Stimulated activated CD8-positive, alpha-beta memory T cell treated with anti-CD3 and anti-CD28 coated beads, Interleukin-4, amount 100 ng/mL, for 48 hours (primary cell): ENCODE results near the gene ERGIC3.
"Not testable (repeated sequence)": the region's sequence is repeated elsewhere in the genome, so short reads cannot be mapped to it uniquely, and the experiment has no call there.

Experiments
- DNase-seq: peaks from one replicate; pipeline ENCODE4 v3.0.0-alpha.2; 2020

Gene ERGIC3

DNA sequence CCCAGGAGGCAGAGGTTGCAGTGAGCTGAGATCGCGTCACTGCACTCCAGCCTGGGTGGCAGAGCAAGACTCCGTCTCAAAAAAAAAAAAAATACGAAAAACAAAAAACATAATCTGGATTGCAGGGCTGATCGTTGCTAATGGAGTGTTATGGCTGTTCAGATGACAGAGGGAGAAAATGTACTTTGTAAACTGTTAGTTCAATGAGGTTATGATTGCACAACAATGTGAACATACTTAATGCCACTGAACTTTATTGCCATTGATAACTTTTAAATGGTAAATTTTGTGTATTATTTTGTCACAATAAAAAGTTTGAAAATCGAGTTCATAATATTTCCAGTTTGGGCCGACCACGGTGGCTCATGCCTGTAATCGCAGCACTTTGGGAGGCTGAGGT lies 22.9 kb upstream of the ERGIC3 start:
- no peak for DNase-seq

DNA sequence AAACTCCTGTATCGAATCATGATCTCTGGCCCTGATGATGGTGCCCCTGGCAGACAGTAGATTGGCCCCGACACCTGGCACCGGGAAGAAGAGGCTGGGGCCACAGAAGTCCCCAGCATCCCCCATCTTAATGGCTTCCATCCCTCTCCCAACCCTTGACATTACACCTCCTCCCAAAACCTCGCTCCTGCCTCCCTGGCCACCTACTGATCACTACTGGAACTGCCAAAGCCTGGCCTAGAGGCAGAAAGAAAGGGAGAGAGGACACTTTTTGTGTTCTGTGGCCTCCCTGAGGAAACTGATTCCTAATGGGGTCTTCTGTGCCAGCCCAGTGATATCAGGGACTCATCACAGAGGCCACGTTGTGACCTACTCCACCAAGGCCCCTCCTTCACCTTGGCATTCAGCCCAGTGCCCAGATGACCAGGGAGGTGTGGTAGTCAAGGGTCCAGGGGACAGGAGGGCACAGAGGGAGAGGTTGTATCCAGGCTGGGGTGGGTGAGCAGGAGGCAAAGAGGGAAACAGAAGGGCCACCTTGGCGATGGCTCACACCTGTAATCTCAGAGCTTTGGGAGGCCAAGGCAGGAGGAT lies 18.5 kb upstream of the ERGIC3 start:
- DNase-seq, result peak; percentile 55

DNA sequence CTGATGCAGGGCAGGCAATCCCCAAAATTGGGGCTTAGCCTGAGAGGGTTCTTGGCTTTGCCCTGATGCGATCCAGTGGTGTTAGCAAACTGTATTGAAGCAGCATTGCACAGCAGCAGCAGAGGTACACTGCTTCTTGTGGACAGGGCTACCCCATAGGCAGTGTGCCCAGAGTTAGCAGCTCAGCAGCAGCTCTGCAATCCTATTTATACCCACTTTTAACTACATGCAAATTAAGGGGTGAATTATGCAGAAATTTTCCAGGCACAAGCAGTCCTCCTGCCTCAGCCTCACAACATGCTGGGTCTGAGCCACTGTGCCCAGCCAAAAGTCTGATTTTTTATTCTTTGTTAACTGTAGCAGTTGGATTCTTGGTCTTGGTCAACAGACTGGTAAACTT lies 16.2 kb upstream of the ERGIC3 start:
- DNase-seq, result no peak

GRCh38 chr20:35527122-35527769 lies 14.6 kb upstream of the ERGIC3 start:
- no peak for DNase-seq

DNA sequence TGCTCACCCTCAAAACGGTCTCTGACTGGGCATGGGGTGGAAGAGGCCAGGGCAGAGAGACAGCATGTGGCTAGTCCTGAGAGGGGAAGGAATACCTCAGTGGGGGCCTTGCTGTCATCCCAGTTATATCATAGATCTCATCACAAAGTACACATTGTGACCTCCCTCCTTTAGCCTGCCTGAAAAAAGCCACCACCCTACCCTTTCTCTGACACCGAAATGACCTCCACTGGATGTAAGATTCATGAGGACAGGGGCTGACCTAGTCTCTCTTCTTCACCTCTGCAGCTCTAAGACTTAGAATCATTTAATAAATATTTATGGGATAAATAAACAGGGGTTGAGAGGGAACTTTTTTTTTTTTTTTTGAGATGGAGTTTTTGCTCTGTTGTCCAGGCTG lies 12.3 kb upstream of the ERGIC3 start, which contains the start of gene C20orf173:
C20orf173 (minus strand) TSS at position 101 of the 400 bp plus-strand sequence. CDS start 279 bp downstream, outside the sequence.
- no peak for DNase-seq

- DNase-seq, result peak; percentile 30
These were observed 2.1 kb upstream of the ERGIC3 start for GRCh38 chr20:35539756-35540212.

DNA sequence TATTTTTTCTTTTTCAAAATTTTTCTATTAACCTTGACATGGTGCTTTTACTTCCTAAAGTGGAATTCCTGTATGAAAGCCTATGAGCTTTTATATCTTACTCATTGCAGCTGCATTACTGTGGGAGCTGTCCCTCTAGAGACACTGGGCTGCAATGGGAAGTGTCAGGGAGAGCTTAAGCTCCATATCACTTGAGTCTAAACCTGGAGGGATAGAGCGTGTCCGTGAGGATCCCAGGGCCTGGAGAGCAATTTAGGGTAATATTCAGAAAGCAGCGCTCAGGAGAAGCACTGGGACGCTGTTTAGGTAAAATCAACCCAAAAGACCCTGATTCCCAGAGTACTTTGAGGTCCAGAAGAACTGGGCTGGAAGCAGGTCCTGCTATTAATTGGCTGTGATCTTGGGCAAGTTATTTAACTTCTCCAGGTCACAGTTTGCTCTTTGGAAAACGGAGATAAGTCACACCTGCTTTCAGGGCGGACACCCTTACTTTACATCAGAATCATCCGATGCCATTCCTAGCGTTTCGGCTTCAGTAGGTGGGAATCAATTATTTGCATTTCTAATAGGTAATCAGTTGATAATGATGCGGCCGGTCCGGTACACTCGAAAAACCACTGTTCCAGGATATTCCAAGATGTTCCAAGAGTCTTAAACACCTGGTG lies 628 bp upstream of the ERGIC3 start:
- no peak for DNase-seq

DNA sequence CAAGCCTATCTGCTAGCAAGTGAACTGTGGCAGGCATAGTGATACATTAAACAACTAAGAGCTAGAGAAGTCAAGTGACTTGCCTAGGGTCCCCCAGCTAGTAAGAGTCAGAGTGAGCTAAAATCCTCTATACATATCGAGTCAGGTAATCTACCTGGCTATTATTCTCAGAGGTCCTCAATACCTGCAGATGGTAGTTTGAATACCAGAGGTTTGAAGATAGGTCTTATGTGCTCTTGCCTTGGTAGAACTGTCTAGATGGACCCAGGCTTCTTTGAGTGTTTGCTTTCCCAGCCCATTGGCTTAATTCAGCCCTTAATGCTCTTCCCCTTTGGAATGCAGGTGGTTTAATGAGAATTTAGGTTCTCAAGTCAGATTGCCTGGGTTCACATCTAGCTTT lies 1.1 kb downstream of the ERGIC3 start:
- no peak for DNase-seq

GRCh38 chr20:35544436-35544835 lies 2.6 kb downstream of the ERGIC3 start:
- no peak for DNase-seq

DNA sequence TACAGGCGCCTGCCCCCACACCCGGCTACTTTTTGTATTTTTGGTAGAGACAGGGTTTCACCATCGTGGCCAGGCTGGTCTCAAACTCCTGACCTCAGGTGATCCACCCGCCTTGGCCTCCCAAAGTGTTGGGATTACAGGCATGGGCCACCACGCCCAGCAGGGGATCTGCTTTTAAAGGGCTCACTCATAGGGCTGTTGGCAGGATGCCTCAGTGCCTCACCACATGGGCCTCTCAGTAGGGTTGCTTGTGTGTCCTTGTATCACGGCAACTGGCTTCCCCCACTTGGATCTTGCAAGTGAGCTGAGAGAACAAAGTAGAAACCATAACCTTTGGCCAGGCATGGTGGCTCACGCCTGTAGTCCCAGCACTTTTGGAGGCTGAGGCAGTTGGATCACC lies 3.1 kb downstream of the ERGIC3 start:
- DNase-seq, result not testable (repeated sequence)

GRCh38 chr20:35546127-35546526 lies 4.2 kb downstream of the ERGIC3 start:
- DNase-seq, result no peak

DNA sequence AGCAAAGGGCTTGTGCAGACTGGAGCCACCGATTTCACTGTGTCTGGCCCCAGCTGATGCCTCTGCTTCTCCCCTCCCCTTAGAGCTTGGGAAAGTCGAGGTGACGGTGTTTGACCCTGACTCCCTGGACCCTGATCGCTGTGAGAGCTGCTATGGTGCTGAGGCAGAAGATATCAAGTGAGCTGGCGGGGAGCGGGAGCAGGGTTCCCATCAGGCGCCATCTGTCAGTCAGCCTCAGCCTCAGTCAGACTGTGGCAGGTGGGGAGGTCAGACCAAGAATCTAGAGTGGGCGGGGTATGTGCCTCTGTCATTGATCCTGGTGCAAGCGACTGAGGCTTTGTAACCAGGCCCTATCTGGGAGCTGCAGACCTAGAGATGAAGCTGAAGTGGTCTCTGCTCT lies 5.5 kb downstream of the ERGIC3 start:
- no peak for DNase-seq

- DNase-seq, result no peak
These were observed 9.6 kb downstream of the ERGIC3 start for GRCh38 chr20:35551503-35551902.

GRCh38 chr20:35552914-35553313 lies 11.0 kb downstream of the ERGIC3 start:
- DNase-seq, result no peak

DNA sequence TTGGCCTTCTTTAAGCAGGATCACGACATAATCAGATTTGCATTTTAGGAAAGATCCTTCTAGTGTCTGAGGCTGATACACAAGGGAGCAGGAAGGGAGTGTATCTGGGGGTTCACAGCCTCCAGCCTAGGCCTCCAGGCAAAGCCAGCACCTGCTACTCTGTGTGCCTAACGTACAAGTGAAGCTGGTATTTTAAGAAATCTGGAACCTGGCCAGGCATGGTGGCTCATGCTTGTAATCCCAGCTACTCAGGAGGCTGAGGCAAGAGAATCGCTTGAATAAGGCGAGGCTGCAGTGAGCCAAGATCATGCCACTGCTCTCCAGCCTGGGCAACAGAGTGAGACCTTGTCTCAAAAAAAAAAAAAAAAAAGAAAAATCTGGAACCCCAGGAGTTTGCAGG lies 13.6 kb downstream of the ERGIC3 start:
- not testable (repeated sequence) for DNase-seq

- DNase-seq, result no peak
These were observed 14.2 kb downstream of the ERGIC3 start for GRCh38 chr20:35555951-35556645.

GRCh38 chr20:35556871-35557270 lies 15.0 kb downstream of the ERGIC3 start:
- DNase-seq, result no peak

DNA sequence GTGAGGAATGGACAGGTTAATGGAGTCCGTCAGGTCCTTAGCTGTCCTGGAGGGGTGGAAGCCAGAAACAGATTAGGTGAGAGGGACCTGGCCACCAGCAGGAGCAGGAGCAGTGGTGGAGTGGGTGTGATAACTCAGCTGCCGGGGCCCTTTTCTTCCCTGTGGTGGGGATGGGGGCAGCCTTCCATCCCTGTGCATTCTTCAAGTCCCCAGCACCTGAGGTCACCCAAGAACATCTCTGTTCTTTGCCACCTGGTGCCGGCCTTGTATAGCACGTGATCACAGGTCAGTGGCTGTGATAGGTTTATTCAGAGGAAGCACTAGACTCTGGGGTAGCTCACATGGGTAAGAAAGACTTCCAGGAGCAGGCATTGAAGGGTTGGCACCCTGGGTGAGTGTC lies 16.6 kb downstream of the ERGIC3 start:
- no peak for DNase-seq

GRCh38 chr20:35559042-35559693 lies 17.3 kb downstream of the ERGIC3 start:
- no peak for DNase-seq

GRCh38 chr20:35560105-35560511 lies 18.2 kb downstream of the ERGIC3 start:
- DNase-seq, result no peak

DNA sequence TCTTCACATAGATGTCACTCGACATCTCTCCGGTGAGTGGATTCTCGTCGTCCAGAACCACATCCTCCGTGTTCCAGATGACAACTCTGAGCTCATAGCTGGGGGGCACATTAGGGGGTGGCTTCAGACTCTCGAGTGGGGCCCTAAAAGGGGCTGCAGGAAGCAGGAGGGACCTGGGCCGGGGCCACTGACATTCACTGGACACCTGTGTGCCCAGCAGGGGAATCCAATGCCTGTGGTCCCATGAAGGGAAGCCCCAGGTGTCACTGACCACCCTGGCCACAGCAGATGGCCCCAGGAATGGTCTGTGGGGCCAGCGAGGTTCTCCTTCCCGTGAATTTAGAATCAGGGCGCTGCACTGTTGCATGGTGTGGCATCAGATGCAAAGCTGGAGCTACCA lies 18.7 kb downstream of the ERGIC3 start:
- no peak for DNase-seq

- no peak for DNase-seq
These were observed 19.4 kb downstream of the ERGIC3 start for GRCh38 chr20:35561268-35561667.

GRCh38 chr20:35561671-35562070 lies 19.8 kb downstream of the ERGIC3 start:
- no peak for DNase-seq
